Stomach smooth muscle (tissue), 2 donors: ENCODE measurements around the gene DEUP1.

Experiments used
- H3K27ac ChIP-seq: one replicate; pipeline ENCODE4 v1.7.0; 2013; ENCODE audit warnings: mild to moderate bottlenecking, low read length, inconsistent platforms
- H3K27me3 ChIP-seq, 2 donors: one replicate each; pipeline ENCODE4 v1.7.0; 2013; ENCODE audit warnings: low read length in 2 of 2; ENCODE audit not compliant: insufficient read depth in 2 of 2, control insufficient read depth in 1 of 2
- H3K36me3 ChIP-seq, 2 donors: one replicate each; pipeline ENCODE4 v1.7.0; 2013; ENCODE audit warnings: low read length in 2 of 2; ENCODE audit not compliant: control insufficient read depth in 2 of 2, insufficient read depth in 2 of 2
- H3K4me1 ChIP-seq: one replicate; pipeline ENCODE4 v1.7.0; 2013; ENCODE audit warnings: low read length; ENCODE audit not compliant: control insufficient read depth, insufficient read depth
- H3K4me3 ChIP-seq, 2 donors: one replicate each; pipeline ENCODE4 v1.7.0; 2013; ENCODE audit warnings: low read length in 2 of 2
- H3K9ac ChIP-seq, 2 donors: one replicate each; pipeline ENCODE4 v1.7.0; 2013; ENCODE audit warnings: low read length in 2 of 2, mild to moderate bottlenecking in 1 of 2
- H3K9me3 ChIP-seq, 2 donors: one replicate each; pipeline ENCODE4 v1.7.0; 2013; ENCODE audit warnings: low read length in 2 of 2; ENCODE audit not compliant: control insufficient read depth in 2 of 2
- donor health status: healthy.
- donor health status: Pancreatic carcinoma.

The DEUP1 gene

DNA sequence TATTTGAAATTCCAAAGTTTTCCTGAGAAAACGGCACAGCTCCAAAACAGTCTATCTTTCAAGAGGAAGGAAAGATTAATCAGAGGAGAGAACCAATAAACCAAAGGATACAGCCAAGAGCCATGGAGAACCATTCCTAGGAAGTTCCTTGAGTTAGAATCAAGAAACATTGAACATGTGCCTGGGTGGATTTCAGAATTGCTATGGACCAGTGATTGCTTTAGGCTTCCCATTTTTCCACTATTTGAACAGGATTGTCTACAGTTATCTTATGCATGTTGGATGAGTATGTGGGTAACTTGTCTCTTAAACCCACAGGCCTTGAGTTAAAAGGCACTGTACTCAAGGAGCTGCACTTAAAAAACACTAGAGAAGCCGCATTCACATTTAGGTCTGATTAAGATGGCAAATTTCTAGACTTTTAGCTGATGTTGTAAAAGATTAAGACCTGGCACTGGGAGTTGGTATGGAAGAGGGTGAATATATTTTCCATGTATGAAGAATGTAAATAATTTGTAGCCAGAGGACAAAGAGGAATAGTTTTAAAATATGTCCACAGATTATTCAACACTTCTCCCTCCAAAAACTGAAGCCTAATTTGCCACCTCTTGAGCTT lies 11.2 kb upstream of the DEUP1 start:
- Histone ChIP-seq H3K9ac (no peak overlapping the region), H3K9me3 (no peaks in the 10 kb centered on the region), H3K36me3 (no peaks in the 10 kb centered on the region), H3K27ac (no peak overlapping the region), H3K27me3 (no peaks in the 10 kb centered on the region), H3K4me3 (no peak overlapping the region), H3K4me1 (no peaks in the 10 kb centered on the region)

DNA sequence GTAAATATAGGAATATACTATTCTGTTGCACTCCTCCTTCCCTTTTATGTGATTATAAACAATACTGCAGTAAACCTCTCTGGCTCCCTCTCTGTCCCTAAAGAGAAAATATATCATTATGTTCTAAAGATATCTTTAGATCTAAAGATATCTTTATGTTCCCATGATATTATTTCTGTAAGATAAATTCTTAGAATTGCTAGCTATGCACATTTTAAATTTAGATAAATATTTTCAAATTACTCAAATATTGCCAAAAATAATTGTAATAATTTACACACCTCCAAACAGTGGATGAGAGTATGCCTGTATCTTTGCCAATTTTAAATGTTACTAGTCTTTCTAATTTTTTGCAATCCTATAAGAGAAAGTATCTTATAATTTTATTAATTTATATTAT lies 10.3 kb upstream of the DEUP1 start:
- Histone ChIP-seq H3K36me3 (no peaks in the 10 kb centered on the region), H3K4me1 (no peaks in the 10 kb centered on the region), H3K27ac (no peak overlapping the region), H3K4me3 (no peak overlapping the region), H3K27me3 (no peaks in the 10 kb centered on the region), H3K9ac (no peak overlapping the region), H3K9me3 (no peaks in the 10 kb centered on the region)

DNA sequence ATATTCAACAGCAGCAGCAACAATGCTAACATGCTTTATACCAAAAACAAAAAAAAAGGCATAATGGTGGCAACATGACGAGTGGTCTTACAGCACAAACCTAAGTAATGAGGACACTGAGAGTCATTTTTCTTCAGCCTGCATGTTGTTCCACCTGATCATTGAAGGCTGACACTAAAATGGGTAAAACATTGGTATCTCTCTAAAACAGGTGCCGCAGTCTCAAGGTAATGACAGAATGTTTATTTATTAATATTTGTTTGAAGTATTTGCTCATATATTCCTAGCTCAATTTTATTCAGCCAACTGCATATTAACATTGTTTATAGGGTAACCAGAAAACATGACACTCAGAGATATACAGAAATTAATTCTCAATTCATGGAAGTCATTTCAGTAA lies 8.3 kb upstream of the DEUP1 start:
- Histone ChIP-seq H3K36me3 (no peaks in the 10 kb centered on the region), H3K4me3 (no peak overlapping the region), H3K27ac (no peak overlapping the region), H3K27me3 (no peaks in the 10 kb centered on the region), H3K9ac (no peak overlapping the region), H3K4me1 (no peaks in the 10 kb centered on the region), H3K9me3 (no peaks in the 10 kb centered on the region)

DNA sequence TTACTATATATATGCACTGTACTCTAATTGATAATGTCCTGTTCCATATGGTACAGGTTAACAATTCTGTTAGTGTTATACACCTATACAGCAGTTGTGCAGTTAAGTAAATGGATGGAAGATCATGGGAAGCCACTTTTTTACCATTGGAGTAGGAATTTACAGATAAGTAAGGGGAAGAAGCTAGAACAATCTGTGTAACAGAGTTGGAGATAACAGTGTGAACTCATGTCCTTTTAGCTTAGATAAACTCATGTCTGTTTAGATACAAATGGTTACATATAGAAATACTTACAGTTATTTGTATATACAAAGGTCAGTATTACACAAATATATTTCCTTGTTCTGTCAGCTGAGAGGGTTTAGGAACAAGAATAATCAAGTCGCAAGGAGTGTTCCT lies 6.8 kb upstream of the DEUP1 start:
- H3K9ac ChIP-seq, result no peak overlapping the region
- no peaks in the 10 kb centered on the region for H3K9me3 ChIP-seq
- H3K27me3 ChIP-seq, result no peaks in the 10 kb centered on the region

DNA sequence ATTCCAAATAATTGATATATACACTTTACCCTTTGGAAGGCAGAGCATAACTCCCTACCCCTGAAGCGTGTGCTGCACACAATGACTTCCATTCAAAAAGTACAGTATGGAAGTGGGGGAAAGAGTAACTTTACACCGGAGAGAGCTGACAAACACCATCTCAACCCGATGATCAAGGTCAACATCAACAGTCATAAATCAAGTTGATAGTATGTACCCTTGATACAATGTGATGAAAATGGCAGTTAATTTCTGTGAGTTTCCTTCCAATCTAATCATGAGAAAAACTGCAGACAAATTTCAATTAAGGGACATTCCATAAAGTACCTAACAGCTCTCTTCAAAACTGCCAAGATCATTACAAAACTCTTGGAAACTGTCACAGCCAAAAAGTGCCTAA lies 6.0 kb upstream of the DEUP1 start:
- Histone ChIP-seq H3K4me3 (no peak overlapping the region), H3K4me1 (no peaks in the 10 kb centered on the region), H3K9me3 (no peaks in the 10 kb centered on the region), H3K27ac (no peak overlapping the region), H3K27me3 (no peaks in the 10 kb centered on the region), H3K36me3 (no peaks in the 10 kb centered on the region), H3K9ac (no peak overlapping the region)

More for the DNA sequence above, 6.8 kb upstream of the DEUP1 start:
- Histone ChIP-seq H3K4me3 (no peak overlapping the region), H3K4me1 (no peaks in the 10 kb centered on the region), H3K27ac (no peak overlapping the region), H3K36me3 (no peaks in the 10 kb centered on the region)

DNA sequence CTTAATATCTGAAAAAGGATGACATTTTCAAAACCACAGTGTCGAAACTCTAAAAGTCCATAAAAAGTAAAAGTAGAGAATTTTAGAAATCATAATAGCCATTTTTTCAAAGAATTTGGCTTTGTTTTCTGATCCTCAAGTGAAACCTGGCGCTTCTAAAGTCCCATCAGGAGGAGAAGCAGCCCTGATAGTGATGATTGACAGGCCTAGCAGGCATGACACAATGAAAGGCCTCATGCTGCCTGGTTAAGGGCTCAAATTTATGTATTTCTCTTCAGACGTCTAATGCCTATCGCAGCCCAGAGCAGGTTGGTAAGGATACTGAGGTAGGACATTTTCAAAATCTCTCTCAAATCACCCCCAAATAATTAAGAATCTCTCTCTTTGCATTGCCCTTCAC lies 3.9 kb upstream of the DEUP1 start:
- Histone ChIP-seq H3K27ac (no peak overlapping the region), H3K4me3 (no peak overlapping the region), H3K27me3 (peaks cover 0 to 6% of the 10 kb centered on the region in 2 donors), H3K9me3 (no peaks in the 10 kb centered on the region), H3K9ac (no peak overlapping the region), H3K36me3 (no peaks in the 10 kb centered on the region), H3K4me1 (no peaks in the 10 kb centered on the region)

DNA sequence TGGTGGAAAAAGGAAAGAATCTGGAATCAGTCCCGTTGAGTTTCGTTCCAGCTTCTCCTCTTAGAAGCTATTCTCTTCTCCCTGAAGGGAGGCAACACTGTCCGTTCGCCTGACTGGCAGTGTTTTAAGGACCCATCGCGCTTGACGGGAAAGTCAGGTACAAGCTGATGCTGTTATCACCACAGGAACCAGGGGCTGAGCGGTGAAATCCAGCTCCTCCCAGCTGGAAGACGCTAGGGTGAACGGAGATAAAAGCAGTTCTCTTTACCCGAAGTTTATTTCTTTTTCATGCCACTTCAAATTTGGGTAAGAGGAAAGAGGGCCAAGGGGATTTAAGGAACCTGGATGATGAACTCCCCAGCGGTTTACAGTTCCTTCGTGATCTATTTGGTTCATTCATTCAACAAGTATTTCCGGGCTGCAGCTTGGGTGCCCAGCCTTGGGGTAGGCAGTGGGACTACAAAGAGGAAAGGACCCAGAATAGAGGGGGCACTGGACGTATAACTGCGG lies 551 bp upstream of the DEUP1 start:
- Histone ChIP-seq H3K4me1 (no peaks in the 10 kb centered on the region), H3K9ac (no peak overlapping the region), H3K27ac (no peak overlapping the region), H3K27me3 (peaks cover 0 to 6% of the 10 kb centered on the region in 2 donors), H3K9me3 (no peaks in the 10 kb centered on the region), H3K4me3 (peak overlapping the region; percentile 6 to 68), H3K36me3 (no peaks in the 10 kb centered on the region)

DNA sequence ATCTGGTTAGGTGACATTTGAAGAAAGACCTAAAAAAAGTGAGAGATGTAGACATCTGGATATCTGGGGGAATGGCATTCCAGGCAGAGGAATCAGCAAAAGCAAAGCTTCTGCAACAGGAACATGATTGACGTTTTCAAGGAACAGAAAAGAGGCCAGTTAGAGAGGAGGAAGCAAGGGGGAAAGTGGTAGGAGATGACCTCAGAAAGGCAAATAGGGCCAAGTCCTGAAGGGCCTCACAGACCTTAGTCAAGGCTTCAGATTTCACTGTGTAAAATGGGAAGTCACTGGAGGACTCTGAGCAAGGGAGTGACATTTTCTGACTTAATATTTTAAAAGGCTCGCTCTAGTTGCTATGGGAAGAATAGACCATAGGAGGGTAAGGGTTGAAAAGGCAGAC lies 9.7 kb downstream of the DEUP1 start:
- H3K27ac ChIP-seq, result no peak overlapping the region
- H3K9ac ChIP-seq, result no peak overlapping the region
- no peak overlapping the region for H3K4me3 ChIP-seq
- H3K27me3 ChIP-seq, result no peaks in the 10 kb centered on the region
- no peaks in the 10 kb centered on the region for H3K4me1 ChIP-seq
- H3K36me3 ChIP-seq, result no peaks in the 10 kb centered on the region
- no peaks in the 10 kb centered on the region for H3K9me3 ChIP-seq

DNA sequence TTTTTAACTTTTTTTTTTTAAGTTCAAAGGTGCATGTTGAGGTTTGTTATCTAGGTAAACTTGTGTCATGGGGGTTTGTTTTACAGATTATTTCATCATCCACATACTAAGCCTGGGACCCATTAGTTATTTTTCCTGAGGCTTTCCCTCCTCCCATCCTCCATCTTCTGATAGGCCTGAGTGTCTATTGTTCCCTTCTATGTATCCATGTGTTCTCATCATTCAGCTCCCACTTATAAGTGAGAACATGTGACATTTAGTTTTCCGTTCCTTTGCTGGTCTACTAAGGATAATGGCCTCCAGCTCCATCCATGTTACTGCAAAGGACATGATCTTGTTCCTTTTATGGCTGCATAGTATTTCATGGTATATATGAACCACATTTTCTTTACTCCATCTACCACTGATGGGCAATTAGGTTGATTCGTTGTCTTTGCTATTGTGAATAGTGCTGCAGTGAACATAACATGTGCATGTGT lies 14.4 kb downstream of the DEUP1 start:
- Histone ChIP-seq H3K4me1 (no peaks in the 10 kb centered on the region), H3K9me3 (no peaks in the 10 kb centered on the region), H3K4me3 (no peak overlapping the region), H3K27me3 (no peaks in the 10 kb centered on the region), H3K36me3 (no peaks in the 10 kb centered on the region), H3K27ac (no peak overlapping the region), H3K9ac (no peak overlapping the region)

DNA sequence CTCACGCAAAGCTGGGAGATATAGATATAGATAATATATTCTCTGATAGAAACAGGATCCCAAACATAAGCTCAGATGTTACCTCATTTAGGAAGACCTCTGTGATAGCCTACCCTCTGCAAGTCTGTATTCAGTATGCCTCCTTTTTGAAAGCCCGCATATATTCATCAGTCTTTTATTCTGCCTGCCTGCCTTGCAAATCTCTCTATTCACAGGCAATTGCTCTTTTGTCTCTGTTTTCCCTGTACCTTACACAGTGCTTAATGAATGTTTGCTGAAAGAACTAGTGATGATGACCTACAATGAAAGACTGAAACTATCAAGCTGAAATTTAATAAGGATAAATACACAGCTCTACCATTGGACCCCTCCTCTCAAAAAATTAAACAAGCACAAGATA lies 18.4 kb downstream of the DEUP1 start:
- H3K9ac ChIP-seq, result no peak overlapping the region
- H3K4me3 ChIP-seq, result no peak overlapping the region
- H3K27me3 ChIP-seq, result no peaks in the 10 kb centered on the region
- H3K9me3 ChIP-seq, result no peaks in the 10 kb centered on the region
- H3K4me1 ChIP-seq, result no peaks in the 10 kb centered on the region
- H3K36me3 ChIP-seq, result no peaks in the 10 kb centered on the region
- H3K27ac ChIP-seq, result no peak overlapping the region

DNA sequence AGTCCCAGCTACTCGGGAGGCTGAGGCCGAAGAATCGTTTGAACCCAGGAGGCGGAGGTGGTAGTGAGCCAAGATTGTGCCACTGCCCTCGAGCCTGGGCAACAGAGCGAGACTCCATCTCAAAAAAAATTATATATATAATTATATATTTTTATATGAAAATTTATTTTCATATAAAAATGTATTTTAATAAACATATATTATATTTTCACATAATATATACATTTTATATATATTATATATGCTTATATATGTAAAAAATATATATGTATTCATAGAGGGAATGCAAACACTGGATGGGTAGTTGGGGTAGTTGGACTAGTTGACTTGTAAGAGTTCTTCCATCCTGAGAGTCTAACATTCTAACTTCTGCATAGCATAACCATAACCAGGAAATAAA lies 20.3 kb downstream of the DEUP1 start:
- no peaks in the 10 kb centered on the region for H3K36me3 ChIP-seq
- no peak overlapping the region for H3K9ac ChIP-seq
- no peak overlapping the region for H3K4me3 ChIP-seq
- H3K27ac ChIP-seq, result no peak overlapping the region
- H3K4me1 ChIP-seq, result no peaks in the 10 kb centered on the region
- H3K27me3 ChIP-seq, result no peaks in the 10 kb centered on the region
- H3K9me3 ChIP-seq, result no peaks in the 10 kb centered on the region
